Right kidney (tissue), 1 donor: Measurements from ENCODE around the gene FOLR1.
"Not testable (repeated sequence)": the region's sequence is repeated elsewhere in the genome, so short reads cannot be mapped to it uniquely, and the experiment has no call there.

Experiments
- DNase-seq: peaks from one replicate; pipeline ENCODE4 v3.0.0-alpha.2; 2016

The FOLR1 gene

GRCh38 chr11:72179049-72179803 lies 12.7 kb upstream of the FOLR1 start:
- DNase-seq: no peak

DNA sequence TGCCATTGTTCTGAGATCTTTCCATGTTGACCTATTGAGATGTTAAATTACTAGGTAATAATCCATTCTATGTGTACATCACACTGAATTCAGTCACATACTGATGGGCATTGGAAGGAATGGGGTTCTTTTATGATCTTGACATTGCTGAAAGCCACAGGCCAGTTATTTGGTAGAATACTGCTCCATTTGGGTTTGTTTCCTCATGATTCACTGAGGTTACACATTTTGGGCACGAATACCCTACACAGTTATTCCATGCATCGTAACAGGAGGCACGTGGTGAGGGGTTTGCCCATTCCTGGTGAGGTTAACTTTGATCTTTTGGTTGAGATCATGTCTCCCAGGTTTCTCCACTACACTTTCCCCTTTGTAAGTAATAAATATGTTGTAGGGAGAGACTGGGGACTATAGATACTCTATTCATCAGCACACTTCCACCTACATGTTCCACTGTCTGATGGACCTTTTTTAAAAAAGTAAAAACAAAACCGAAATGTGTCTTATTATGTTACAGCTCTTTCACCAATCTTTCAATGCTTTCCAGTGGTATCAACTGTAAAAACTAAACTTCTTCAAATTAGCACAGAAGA lies 12.0 kb upstream of the FOLR1 start:
- DNase-seq: no peak

DNA sequence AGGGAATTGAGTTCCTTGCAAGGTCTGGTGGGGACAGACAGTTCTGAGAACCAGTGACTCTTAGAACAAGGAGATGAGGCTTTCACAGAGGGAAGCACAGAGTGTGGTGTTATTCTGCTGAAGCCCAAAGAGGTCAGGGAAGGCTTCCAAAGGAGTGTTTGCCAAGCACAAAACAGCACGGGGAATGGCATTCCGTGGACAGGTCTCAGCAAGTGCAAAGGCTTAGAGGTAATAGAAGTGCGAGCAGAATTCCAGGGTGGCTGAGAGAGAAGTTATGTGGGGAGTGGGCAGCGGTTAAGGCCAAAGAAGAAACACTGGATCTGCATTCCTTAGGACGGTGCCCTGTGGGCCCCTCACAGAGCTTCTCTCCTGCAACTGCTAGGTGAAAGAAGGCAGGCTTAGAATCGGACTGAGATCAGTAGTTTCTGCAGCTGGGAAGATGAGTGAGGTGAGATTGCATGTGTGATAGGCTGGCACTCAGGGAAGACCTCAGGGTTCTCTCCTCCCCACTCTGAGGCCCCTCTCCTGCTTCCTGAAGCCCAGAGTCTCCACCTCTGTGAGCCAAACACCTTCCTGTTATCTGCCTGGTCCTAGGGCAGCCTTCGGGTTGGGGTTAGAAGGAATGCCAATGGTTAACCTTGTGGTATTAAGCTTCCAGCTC lies 10.9 kb upstream of the FOLR1 start:
- not testable (repeated sequence) for DNase-seq

GRCh38 chr11:72181553-72181958 lies 10.4 kb upstream of the FOLR1 start:
- not testable (repeated sequence) for DNase-seq

DNA sequence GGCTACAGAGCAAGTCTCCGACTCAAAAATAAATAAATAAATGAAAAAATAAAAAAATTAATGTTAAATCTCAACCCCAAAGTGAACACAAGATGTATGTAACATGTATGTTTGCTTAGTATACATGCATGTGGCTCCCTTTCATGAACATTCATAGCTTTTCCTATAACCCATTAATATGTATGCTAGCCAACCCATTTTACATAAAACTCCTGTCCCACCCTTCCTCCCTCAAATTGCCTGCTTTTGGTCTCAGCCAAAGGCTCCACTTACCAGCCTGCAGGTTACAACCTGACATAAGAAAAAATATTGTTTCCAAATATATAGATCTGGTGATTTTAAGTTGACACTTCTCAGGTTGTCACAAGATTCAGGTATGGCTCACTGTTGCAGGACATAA lies 3.7 kb upstream of the FOLR1 start:
- DNase-seq: no peak

- DNase-seq: no peak
Observed at GRCh38 chr11:72189455-72190250, 2.3 kb upstream of the FOLR1 start.

- no peak for DNase-seq
Observed at GRCh38 chr11:72190631-72191071, 1.3 kb upstream of the FOLR1 start.

DNA sequence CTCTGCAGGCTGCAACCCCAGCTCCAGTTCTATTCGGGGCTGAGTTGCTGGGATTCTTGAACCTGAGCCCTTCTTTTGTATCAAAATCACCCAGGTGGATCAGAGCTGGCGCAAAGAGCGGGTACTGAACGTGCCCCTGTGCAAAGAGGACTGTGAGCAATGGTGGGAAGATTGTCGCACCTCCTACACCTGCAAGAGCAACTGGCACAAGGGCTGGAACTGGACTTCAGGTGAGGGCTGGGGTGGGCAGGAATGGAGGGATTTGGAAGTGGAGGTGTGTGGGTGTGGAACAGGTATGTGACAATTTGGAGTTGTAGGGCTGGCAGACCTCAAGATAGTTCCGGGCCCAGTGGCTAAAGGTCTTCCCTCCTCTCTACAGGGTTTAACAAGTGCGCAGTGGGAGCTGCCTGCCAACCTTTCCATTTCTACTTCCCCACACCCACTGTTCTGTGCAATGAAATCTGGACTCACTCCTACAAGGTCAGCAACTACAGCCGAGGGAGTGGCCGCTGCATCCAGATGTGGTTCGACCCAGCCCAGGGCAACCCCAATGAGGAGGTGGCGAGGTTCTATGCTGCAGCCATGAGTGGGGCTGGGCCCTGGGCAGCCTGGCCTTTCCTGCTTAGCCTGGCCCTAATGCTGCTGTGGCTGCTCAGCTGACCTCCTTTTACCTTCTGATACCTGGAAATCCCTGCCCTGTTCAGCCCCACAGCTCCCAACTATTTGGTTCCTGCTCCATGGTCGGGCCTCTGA lies 3.8 kb downstream of the FOLR1 start:
- DNase-seq: no peak

DNA sequence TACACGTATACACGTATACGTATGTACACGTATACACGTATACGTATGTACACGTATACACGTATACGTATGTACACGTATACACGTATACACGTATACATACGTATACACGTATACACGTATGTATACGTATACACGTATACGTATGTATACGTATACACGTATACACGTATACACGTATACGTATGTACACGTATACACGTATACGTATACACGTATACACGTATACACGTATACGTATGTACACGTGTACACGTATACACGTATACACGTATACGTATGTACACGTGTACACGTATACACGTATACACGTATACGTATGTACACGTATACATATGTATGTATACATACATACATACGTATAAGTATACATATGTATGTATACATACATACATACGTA lies 9.5 kb downstream of the FOLR1 start:
- not testable (repeated sequence) for DNase-seq

GRCh38 chr11:72202571-72202970 lies 10.6 kb downstream of the FOLR1 start:
- no peak for DNase-seq

- no peak for DNase-seq
Observed at GRCh38 chr11:72203163-72203562, 11.2 kb downstream of the FOLR1 start.

DNA sequence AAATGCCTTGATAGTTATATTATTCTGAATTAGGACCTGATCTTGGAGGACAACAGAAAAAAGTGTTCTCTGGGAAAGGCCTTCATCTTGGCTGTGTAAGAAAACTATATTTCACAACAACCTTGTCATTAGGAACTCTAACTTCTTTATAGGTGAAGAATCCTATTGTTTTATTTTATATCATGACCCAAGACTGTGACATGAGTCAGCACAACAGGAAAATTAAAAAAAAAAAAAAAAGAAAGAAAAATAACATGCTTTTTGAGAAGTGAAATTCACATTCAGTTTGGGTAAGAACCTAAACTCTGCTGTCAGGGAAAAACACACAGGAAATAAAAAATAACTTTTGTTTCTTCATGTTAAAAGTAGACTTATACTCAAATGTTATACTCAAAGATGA lies 12.9 kb downstream of the FOLR1 start:
- no peak for DNase-seq

GRCh38 chr11:72206794-72207193 lies 14.9 kb downstream of the FOLR1 start:
- not testable (repeated sequence) for DNase-seq

- DNase-seq: no peak
Observed at GRCh38 chr11:72208281-72208680, 16.3 kb downstream of the FOLR1 start.

DNA sequence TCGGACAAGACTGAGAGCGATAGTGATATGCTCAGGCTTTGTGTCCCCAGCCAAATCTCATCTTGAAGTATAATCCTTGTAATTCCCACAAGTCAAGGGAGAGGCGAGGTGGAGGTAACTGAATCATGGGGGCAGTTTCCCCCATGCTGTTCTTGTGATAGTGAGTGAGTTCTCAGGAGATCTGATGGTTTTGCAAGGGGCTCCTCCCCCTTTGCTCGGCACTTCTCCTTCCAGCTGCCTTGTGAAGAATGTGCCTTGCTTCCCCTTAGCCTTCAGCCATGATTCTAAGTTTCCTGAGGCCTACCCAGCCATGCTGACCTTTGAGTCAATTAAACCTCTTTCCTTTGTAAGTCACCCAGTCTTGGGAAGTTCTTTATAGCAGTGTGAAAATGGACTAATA lies 17.2 kb downstream of the FOLR1 start:
- DNase-seq: no peak

GRCh38 chr11:72216638-72217037 lies 24.7 kb downstream of the FOLR1 start, which contains the start of gene FOLR2:
TSS of gene FOLR2 (plus strand) at chr11:72216794. CDS start at chr11:72218585, 1,791 bp downstream.
- no peak for DNase-seq

- DNase-seq: no peak
Observed at GRCh38 chr11:72217841-72218240, 25.9 kb downstream of the FOLR1 start.

DNA sequence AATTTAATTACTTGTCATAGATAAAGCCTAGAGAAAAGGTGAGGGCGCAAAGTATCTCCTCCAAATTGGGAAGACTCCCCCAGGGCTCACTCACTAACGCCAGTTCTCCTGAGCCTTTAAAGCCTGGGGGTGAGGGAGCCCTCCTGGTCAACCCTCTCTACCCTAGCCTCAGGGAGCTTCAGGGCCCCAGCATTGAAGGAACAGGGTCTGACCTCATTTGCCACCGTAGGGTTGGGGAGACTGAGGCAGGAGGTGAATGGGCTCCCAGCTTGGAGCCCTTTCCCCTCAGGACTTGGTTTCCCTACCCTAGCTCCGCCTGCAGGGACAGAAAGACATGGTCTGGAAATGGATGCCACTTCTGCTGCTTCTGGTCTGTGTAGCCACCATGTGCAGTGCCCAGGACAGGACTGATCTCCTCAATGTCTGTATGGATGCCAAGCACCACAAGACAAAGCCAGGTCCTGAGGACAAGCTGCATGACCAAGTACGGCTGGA lies 26.4 kb downstream of the FOLR1 start:
- no peak for DNase-seq

- DNase-seq: no peak
Observed at GRCh38 chr11:72220696-72221363, 28.9 kb downstream of the FOLR1 start.

- DNase-seq: no peak
Observed at GRCh38 chr11:72221386-72222075, 29.6 kb downstream of the FOLR1 start.
